GM21447 (cell line): ENCODE data around the gene GAPVD1.
"Not testable (repeated sequence)": the region's sequence is repeated elsewhere in the genome, so short reads cannot be mapped to it uniquely, and the experiment has no call there.

Experiments
- ATAC-seq: cut with Tn5 transposase; IDR thresholded peaks from one replicate; pipeline ENCODE4 v1.9.1; 2021; ENCODE audit not compliant: unreplicated experiment

Gene GAPVD1

GRCh38 chr9:125372441-125373226, 111.0 kb downstream of the GAPVD1 start:
- no peak for ATAC-seq

- ATAC-seq: no peak
Observed at GRCh38 chr9:125374443-125375309, 113.0 kb downstream of the GAPVD1 start.

- no peak for ATAC-seq
Observed at GRCh38 chr9:125375820-125376219, 114.2 kb downstream of the GAPVD1 start.

- no peak for ATAC-seq
Observed at GRCh38 chr9:125376261-125377226, 114.9 kb downstream of the GAPVD1 start.

GRCh38 chr9:125377584-125378250, 116.1 kb downstream of the GAPVD1 start:
- ATAC-seq: no peak

- ATAC-seq: no peak
Observed at GRCh38 chr9:125378778-125379177, 117.2 kb downstream of the GAPVD1 start.

GRCh38 chr9:125379208-125379607, 117.6 kb downstream of the GAPVD1 start:
- no peak for ATAC-seq

GRCh38 chr9:125380406-125380805, 118.8 kb downstream of the GAPVD1 start:
- ATAC-seq: no peak

GRCh38 chr9:125387861-125388524, 126.4 kb downstream of the GAPVD1 start:
- ATAC-seq: no peak

- no peak for ATAC-seq
Observed at GRCh38 chr9:125388978-125389377, 127.4 kb downstream of the GAPVD1 start.

- no peak for ATAC-seq
Observed at GRCh38 chr9:125391704-125392103, 130.1 kb downstream of the GAPVD1 start.

- ATAC-seq: no peak
Observed at GRCh38 chr9:125393426-125393825, 131.8 kb downstream of the GAPVD1 start.

GRCh38 chr9:125396799-125397198, 135.2 kb downstream of the GAPVD1 start:
- ATAC-seq: no peak

GRCh38 chr9:125397736-125398135, 136.1 kb downstream of the GAPVD1 start:
- ATAC-seq: no peak

GRCh38 chr9:125398243-125398642, 136.6 kb downstream of the GAPVD1 start:
- ATAC-seq: no peak

- no peak for ATAC-seq
Observed at GRCh38 chr9:125399165-125399564, 137.5 kb downstream of the GAPVD1 start.

- no peak for ATAC-seq
Observed at GRCh38 chr9:125399666-125400065, 138.0 kb downstream of the GAPVD1 start.

- not testable (repeated sequence) for ATAC-seq
Observed at GRCh38 chr9:125400232-125400631, 138.6 kb downstream of the GAPVD1 start.

- no peak for ATAC-seq
Observed at GRCh38 chr9:125400725-125401716, 139.4 kb downstream of the GAPVD1 start.
